Measurements from ENCODE around the gene HCN1.

DNA sequence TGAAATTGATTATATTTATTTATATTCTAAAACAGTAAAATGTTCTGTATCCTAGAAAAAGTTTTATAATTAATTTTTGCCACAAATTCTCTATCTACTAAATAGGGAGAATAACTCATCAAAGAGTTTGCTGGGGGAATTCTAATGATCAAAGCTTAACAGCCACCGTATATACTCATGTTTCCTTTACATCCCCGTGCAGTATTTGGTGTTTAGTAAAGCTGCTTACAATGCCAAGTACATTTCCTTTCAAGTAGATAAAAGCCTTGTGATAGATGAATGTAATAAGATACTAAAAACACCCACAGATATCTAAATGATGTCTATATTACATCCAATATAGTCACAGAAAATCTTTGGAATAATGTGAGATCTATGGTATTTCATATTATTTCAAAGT is 312.2 kb downstream of the HCN1 start:
- TF ChIP-seq REST (tag by site-specific recombination; IDR thresholded peaks at IDR 0.05) (no peak), CTCF (tag by site-specific recombination; IDR thresholded peaks at IDR 0.05) (no peak), ZNF335 (tag by site-specific recombination; conservative IDR thresholded peaks at IDR 0.05) (no peak), TCF7L2 (IDR thresholded peaks at IDR 0.05; ENCODE audit: borderline replicate concordance, low read depth, low read length) (no peak), ZBTB7A (tag by site-specific recombination; IDR thresholded peaks at IDR 0.05; ENCODE audit: low read depth) (no peak), ZFP3 (tag by site-specific recombination; IDR thresholded peaks at IDR 0.05; ENCODE audit: low read depth) (no peak), ZNF629 (tag by site-specific recombination; IDR thresholded peaks at IDR 0.05) (no peak)
- TF ChIP-seq, protein P1, sequence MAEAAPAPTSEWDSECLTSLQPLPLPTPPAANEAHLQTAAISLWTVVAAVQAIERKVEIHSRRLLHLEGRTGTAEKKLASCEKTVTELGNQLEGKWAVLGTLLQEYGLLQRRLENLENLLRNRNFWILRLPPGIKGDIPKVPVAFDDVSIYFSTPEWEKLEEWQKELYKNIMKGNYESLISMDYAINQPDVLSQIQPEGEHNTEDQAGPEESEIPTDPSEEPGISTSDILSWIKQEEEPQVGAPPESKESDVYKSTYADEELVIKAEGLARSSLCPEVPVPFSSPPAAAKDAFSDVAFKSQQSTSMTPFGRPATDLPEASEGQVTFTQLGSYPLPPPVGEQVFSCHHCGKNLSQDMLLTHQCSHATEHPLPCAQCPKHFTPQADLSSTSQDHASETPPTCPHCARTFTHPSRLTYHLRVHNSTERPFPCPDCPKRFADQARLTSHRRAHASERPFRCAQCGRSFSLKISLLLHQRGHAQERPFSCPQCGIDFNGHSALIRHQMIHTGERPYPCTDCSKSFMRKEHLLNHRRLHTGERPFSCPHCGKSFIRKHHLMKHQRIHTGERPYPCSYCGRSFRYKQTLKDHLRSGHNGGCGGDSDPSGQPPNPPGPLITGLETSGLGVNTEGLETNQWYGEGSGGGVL (tag by site-specific recombination; IDR thresholded peaks at IDR 0.05), result no peak
- TF ChIP-seq, protein P2, sequence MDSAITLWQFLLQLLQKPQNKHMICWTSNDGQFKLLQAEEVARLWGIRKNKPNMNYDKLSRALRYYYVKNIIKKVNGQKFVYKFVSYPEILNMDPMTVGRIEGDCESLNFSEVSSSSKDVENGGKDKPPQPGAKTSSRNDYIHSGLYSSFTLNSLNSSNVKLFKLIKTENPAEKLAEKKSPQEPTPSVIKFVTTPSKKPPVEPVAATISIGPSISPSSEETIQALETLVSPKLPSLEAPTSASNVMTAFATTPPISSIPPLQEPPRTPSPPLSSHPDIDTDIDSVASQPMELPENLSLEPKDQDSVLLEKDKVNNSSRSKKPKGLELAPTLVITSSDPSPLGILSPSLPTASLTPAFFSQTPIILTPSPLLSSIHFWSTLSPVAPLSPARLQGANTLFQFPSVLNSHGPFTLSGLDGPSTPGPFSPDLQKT (IDR thresholded peaks at IDR 0.05; ENCODE audit: borderline replicate concordance, low read depth, low read length), result no peak
- TF ChIP-seq, protein P3, sequence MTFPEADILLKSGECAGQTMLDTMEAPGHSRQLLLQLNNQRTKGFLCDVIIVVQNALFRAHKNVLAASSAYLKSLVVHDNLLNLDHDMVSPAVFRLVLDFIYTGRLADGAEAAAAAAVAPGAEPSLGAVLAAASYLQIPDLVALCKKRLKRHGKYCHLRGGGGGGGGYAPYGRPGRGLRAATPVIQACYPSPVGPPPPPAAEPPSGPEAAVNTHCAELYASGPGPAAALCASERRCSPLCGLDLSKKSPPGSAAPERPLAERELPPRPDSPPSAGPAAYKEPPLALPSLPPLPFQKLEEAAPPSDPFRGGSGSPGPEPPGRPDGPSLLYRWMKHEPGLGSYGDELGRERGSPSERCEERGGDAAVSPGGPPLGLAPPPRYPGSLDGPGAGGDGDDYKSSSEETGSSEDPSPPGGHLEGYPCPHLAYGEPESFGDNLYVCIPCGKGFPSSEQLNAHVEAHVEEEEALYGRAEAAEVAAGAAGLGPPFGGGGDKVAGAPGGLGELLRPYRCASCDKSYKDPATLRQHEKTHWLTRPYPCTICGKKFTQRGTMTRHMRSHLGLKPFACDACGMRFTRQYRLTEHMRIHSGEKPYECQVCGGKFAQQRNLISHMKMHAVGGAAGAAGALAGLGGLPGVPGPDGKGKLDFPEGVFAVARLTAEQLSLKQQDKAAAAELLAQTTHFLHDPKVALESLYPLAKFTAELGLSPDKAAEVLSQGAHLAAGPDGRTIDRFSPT (tag by site-specific recombination; IDR thresholded peaks at IDR 0.05), result no peak
